ENCODE results near the gene ITGA4. TPM values are rescaled to one million over a fixed set of nuclear protein-coding genes. Genes with fewer than 3 reads are reported as not detected.

ITGA4 gene
- total RNA-seq, 4 donors from 2014 or later = 1.6 to 9.0 (median 6.4) TPM

- WGBS, 2 donors = 92 to 96% methylated on average over 2 of the region's 2 CpGs
Observed at GRCh38 chr2:181553244-181553643, 96.1 kb downstream of the ITGA4 start.

GRCh38 chr2:181554061-181554830 is 97.1 kb downstream of the ITGA4 start:
- TF ChIP-seq CTCF (IDR thresholded peaks at IDR 0.05) = no peak
- no peaks in the 10 kb centered on the region for H3K9me3 ChIP-seq

More at GRCh38 chr2:181553244-181553643, 96.1 kb downstream of the ITGA4 start:
- H3K9me3 ChIP-seq = no peaks in the 10 kb centered on the region
- intact Hi-C loops (cut with DNase I) = no loop called here
- H3K27me3 ChIP-seq = no peaks in the 10 kb centered on the region
- DNase-seq = no peak
- H3K36me3 ChIP-seq = no peaks in the 10 kb centered on the region
- no peak overlapping the region for H3K4me3 ChIP-seq
- H3K4me1 ChIP-seq = no peaks in the 10 kb centered on the region
- H3K27ac ChIP-seq = no peak overlapping the region
- TF ChIP-seq POLR2A (IDR thresholded peaks at IDR 0.05) (no peak), CTCF (IDR thresholded peaks at IDR 0.05) (no peak)

GRCh38 chr2:181558371-181558770 is 101.2 kb downstream of the ITGA4 start:
- 71 to 77% methylated on average over 2 of the region's 2 CpGs for WGBS, 2 donors
- no peaks in the 10 kb centered on the region for H3K9me3 ChIP-seq
- H3K36me3 ChIP-seq = no peaks in the 10 kb centered on the region
- no peak overlapping the region for H3K4me3 ChIP-seq
- no peak for DNase-seq
- H3K27me3 ChIP-seq = no peaks in the 10 kb centered on the region
- no peak for TF ChIP-seq CTCF (IDR thresholded peaks at IDR 0.05)
- no peak for TF ChIP-seq POLR2A (IDR thresholded peaks at IDR 0.05)
- H3K4me1 ChIP-seq = no peaks in the 10 kb centered on the region
- intact Hi-C loops (cut with DNase I) = no loop called here
- H3K27ac ChIP-seq = no peak overlapping the region

More at GRCh38 chr2:181554061-181554830, 97.1 kb downstream of the ITGA4 start:
- Histone ChIP-seq H3K4me3 (no peak overlapping the region), H3K36me3 (no peaks in the 10 kb centered on the region), H3K27me3 (no peaks in the 10 kb centered on the region), H3K4me1 (no peaks in the 10 kb centered on the region), H3K27ac (no peak overlapping the region)
- DNase-seq = no peak
- 67 to 75% methylated on average over 2 of the region's 2 CpGs for WGBS, 2 donors
- intact Hi-C loops (cut with DNase I) = no loop called here

DNA sequence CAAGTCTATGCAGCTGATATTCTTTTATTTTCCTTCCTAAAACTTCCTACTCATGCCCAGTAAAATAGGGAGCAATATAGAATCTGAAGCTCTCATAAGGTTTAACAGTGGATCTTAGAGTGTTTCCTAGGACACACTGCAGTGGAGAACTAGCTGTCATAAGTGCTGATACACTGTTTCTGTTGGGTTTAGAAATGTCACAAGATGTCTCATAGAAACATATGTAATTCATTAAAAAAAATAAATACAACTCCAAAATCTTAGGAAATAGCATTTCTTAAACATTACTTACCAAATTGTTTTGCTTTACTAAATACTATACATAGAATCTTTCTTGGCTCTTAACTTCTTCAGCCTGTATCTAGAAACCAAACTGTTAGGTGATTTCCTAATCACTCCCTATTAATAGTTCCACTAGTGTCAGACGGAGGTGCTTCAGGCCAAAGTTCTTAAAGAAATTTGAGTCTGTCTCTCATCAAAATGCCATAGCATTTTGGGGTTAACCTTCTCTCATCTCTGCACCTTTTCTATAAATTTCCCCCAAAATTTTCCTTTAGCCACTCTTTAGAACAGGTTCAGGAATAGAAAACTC is 106.0 kb downstream of the ITGA4 start:
- H3K9me3 ChIP-seq = no peaks in the 10 kb centered on the region
- no peaks in the 10 kb centered on the region for H3K4me1 ChIP-seq
- H3K27me3 ChIP-seq = no peaks in the 10 kb centered on the region
- H3K4me3 ChIP-seq = no peak overlapping the region
- no peak overlapping the region for H3K27ac ChIP-seq
- no peak for TF ChIP-seq POLR2A (IDR thresholded peaks at IDR 0.05)
- TF ChIP-seq CTCF (IDR thresholded peaks at IDR 0.05) = no peak
- WGBS, 2 donors = 54 to 57% methylated on average over 1 of the region's 1 CpG
- intact Hi-C loops (cut with DNase I) = no loop called here
- H3K36me3 ChIP-seq = no peaks in the 10 kb centered on the region
- DNase-seq = no peak

- intact Hi-C loops (cut with DNase I) = no loop called here
- DNase-seq = no peak
- Histone ChIP-seq H3K9me3 (no peaks in the 10 kb centered on the region), H3K27ac (no peak overlapping the region), H3K36me3 (no peaks in the 10 kb centered on the region), H3K4me3 (no peak overlapping the region), H3K4me1 (no peaks in the 10 kb centered on the region), H3K27me3 (no peaks in the 10 kb centered on the region)
- TF ChIP-seq POLR2A (IDR thresholded peaks at IDR 0.05) (no peak), CTCF (IDR thresholded peaks at IDR 0.05) (no peak)
- WGBS, 2 donors = 70 to 80% methylated on average over 6 of the region's 6 CpGs
Observed at GRCh38 chr2:181566334-181567032, 109.3 kb downstream of the ITGA4 start.

All from esophagus squamous epithelium (tissue), 5 donors.